Measurements from ENCODE around the gene ZCCHC7. TPM values are rescaled to one million over a fixed set of nuclear protein-coding genes. Genes with fewer than 3 reads are reported as not detected.

The ZCCHC7 gene
- total and polyA plus RNA-seq, 9 of the 15 experiments (the other 6 are each of a cell fraction or from before 2014, with no cell fraction given) = 34.1 to 68.9 (median 48.8) TPM

GRCh38 chr9:37191403-37192089 is 71.2 kb downstream of the ZCCHC7 start (continued):
- TF ChIP-seq, protein P1, sequence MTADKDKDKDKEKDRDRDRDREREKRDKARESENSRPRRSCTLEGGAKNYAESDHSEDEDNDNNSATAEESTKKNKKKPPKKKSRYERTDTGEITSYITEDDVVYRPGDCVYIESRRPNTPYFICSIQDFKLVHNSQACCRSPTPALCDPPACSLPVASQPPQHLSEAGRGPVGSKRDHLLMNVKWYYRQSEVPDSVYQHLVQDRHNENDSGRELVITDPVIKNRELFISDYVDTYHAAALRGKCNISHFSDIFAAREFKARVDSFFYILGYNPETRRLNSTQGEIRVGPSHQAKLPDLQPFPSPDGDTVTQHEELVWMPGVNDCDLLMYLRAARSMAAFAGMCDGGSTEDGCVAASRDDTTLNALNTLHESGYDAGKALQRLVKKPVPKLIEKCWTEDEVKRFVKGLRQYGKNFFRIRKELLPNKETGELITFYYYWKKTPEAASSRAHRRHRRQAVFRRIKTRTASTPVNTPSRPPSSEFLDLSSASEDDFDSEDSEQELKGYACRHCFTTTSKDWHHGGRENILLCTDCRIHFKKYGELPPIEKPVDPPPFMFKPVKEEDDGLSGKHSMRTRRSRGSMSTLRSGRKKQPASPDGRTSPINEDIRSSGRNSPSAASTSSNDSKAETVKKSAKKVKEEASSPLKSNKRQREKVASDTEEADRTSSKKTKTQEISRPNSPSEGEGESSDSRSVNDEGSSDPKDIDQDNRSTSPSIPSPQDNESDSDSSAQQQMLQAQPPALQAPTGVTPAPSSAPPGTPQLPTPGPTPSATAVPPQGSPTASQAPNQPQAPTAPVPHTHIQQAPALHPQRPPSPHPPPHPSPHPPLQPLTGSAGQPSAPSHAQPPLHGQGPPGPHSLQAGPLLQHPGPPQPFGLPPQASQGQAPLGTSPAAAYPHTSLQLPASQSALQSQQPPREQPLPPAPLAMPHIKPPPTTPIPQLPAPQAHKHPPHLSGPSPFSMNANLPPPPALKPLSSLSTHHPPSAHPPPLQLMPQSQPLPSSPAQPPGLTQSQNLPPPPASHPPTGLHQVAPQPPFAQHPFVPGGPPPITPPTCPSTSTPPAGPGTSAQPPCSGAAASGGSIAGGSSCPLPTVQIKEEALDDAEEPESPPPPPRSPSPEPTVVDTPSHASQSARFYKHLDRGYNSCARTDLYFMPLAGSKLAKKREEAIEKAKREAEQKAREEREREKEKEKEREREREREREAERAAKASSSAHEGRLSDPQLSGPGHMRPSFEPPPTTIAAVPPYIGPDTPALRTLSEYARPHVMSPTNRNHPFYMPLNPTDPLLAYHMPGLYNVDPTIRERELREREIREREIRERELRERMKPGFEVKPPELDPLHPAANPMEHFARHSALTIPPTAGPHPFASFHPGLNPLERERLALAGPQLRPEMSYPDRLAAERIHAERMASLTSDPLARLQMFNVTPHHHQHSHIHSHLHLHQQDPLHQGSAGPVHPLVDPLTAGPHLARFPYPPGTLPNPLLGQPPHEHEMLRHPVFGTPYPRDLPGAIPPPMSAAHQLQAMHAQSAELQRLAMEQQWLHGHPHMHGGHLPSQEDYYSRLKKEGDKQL (CRISPR knock-in tag; IDR thresholded peaks at IDR 0.05; ENCODE audit: borderline replicate concordance) = no peak
- TF ChIP-seq CCAR2 (IDR thresholded peaks at IDR 0.05; ENCODE audit: low read depth, low read length) (no peak), TCFL5 (CRISPR knock-in tag; conservative IDR thresholded peaks at IDR 0.05) (no peak), ZKSCAN3 (CRISPR knock-in tag; IDR thresholded peaks at IDR 0.05) (no peak)
- TF ChIP-seq, protein P2, sequence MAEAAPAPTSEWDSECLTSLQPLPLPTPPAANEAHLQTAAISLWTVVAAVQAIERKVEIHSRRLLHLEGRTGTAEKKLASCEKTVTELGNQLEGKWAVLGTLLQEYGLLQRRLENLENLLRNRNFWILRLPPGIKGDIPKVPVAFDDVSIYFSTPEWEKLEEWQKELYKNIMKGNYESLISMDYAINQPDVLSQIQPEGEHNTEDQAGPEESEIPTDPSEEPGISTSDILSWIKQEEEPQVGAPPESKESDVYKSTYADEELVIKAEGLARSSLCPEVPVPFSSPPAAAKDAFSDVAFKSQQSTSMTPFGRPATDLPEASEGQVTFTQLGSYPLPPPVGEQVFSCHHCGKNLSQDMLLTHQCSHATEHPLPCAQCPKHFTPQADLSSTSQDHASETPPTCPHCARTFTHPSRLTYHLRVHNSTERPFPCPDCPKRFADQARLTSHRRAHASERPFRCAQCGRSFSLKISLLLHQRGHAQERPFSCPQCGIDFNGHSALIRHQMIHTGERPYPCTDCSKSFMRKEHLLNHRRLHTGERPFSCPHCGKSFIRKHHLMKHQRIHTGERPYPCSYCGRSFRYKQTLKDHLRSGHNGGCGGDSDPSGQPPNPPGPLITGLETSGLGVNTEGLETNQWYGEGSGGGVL (CRISPR knock-in tag; IDR thresholded peaks at IDR 0.05) = no peak
